ENCODE results near the gene PPIA.
A peak's percentile ranks its signal among the peaks of the same experiment; 100 is the strongest.

Gene PPIA

DNA sequence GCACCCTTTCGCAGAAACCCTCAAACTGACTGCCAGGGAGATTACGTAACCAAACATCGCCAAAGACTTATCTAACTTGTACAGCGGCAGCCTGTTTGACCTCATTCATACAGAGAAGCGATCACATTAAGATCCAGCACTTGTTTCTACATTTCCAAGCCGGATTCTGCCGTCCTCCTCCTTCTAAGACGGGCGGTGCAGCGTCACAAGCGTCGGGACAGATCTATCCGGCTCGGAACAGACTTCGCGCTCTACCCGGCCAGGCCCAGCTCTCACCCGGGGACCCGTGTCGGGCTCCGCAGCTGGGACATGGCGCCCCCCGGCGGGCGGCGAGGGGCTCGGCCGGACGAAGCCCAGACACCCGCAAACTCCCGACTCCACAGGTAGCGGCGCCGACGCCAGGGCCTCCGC lies 51.0 kb downstream of the PPIA start (continued):
- no peak for TF ChIP-seq ZFP30 (CRISPR knock-in tag; IDR thresholded peaks at IDR 0.05)
- no peak for TF ChIP-seq ZC3H10 (CRISPR knock-in tag; IDR thresholded peaks at IDR 0.05)
- TF ChIP-seq ZNF70 (CRISPR knock-in tag; IDR thresholded peaks at IDR 0.05), result no peak
- TF ChIP-seq ISL1 (CRISPR knock-in tag; IDR thresholded peaks at IDR 0.05), result no peak
- TF ChIP-seq TOX (CRISPR knock-in tag; IDR thresholded peaks at IDR 0.05; ENCODE audit: borderline replicate concordance), result no peak
- TF ChIP-seq, protein P1, sequence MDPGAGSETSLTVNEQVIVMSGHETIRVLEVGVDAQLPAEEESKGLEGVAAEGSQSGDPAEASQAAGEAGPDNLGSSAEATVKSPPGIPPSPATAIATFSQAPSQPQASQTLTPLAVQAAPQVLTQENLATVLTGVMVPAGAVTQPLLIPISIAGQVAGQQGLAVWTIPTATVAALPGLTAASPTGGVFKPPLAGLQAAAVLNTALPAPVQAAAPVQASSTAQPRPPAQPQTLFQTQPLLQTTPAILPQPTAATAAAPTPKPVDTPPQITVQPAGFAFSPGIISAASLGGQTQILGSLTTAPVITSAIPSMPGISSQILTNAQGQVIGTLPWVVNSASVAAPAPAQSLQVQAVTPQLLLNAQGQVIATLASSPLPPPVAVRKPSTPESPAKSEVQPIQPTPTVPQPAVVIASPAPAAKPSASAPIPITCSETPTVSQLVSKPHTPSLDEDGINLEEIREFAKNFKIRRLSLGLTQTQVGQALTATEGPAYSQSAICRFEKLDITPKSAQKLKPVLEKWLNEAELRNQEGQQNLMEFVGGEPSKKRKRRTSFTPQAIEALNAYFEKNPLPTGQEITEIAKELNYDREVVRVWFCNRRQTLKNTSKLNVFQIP (CRISPR knock-in tag; IDR thresholded peaks at IDR 0.05; ENCODE audit: borderline replicate concordance, low read depth), result no peak
- peak; percentile 45; the same call in 1 of the 2 replicates for TF ChIP-seq ZFP3 (CRISPR knock-in tag; IDR thresholded peaks at IDR 0.05)
- no peak for TF ChIP-seq GLIS3 (CRISPR knock-in tag; IDR thresholded peaks at IDR 0.05)

DNA sequence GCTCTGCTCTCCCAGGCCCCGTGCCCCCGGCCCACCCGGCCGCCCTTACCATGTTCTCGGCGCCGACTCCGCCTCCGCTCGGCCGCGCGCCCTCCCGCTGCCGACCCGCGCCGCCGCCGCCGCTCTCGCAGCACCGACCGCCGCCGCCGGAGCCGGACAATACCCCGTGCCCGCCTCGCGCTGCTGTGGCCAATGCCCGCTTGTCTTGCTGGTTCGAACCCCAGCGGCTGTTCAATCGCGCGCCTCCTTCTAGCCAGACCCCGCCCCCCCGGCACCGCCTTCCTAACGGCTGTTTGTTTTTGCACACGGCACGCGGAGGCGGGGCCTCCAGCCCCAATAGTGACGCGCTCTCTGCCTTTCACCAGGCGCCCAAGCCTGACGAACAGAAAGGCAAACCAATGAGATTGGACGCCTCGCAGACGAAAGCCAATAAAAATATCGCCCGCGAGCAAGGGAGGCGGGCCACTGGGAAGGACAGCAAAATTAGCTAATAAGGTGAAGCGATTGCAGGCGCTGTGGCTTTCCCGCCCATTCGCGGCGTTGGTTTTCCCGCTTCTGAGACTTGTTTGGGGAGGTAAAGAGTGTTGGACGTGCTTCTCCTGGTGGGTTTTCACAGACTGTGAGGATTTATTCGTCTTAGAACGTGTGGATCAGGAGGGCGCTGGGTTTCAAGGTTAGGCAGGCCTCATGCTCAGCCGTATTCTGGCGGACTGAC lies 51.6 kb downstream of the PPIA start, which contains the start of gene H2AZ2:
Gene H2AZ2, minus strand, starts transcription at position 168 of the 715 bp plus-strand sequence. Its CDS starts 116 bp downstream, at position 52.
- peak; percentile 93 for ATAC-seq
- TF ChIP-seq ZNF565 (CRISPR knock-in tag; conservative IDR thresholded peaks at IDR 0.05; ENCODE audit: low read depth), result no peak
- TF ChIP-seq ZFP3 (CRISPR knock-in tag; IDR thresholded peaks at IDR 0.05), result 0 out of 2 replicates have a peak, but pooled peaks have one; percentile 7

DNA sequence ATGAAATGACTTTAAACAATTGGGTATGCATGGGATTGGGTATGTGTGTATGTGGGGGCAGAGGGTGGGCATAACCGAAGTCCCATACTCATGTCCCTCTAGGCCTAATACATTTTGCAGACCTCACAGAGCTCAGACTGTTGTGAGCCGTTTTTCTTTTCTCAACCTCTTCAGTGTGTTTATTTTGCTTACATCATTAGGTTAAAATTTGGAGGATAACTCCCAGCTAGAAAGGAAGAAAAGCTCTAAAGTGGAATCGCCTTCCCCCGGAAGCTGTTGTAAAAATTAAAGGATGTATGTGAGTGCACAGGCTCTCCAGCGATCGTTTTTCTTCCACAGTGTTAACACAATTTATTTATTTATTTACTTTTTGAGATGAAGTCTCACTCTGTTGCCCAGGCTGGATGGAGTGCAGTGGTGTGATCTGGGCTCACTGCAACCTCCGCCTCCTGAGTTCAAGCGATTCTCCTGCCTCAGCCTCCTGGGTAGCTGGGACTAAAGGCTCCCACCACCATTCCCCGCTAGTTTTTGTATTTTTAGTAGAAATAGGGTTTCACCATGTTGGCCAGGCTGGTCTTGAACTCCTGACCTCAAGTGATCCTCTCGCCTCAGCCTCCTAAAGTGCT lies 52.9 kb downstream of the PPIA start:
- no peak for ATAC-seq
- TF ChIP-seq ZC3H10 (CRISPR knock-in tag; IDR thresholded peaks at IDR 0.05) (no peak), SNAI2 (CRISPR knock-in tag; IDR thresholded peaks at IDR 0.05) (no peak), CSDC2 (CRISPR knock-in tag; IDR thresholded peaks at IDR 0.05) (no peak), OSR1 (CRISPR knock-in tag; IDR thresholded peaks at IDR 0.05) (no peak), GLIS3 (CRISPR knock-in tag; IDR thresholded peaks at IDR 0.05) (no peak)
- TF ChIP-seq, protein P2, sequence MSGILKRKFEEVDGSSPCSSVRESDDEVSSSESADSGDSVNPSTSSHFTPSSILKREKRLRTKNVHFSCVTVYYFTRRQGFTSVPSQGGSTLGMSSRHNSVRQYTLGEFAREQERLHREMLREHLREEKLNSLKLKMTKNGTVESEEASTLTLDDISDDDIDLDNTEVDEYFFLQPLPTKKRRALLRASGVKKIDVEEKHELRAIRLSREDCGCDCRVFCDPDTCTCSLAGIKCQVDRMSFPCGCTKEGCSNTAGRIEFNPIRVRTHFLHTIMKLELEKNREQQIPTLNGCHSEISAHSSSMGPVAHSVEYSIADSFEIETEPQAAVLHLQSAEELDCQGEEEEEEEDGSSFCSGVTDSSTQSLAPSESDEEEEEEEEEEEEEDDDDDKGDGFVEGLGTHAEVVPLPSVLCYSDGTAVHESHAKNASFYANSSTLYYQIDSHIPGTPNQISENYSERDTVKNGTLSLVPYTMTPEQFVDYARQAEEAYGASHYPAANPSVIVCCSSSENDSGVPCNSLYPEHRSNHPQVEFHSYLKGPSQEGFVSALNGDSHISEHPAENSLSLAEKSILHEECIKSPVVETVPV (CRISPR knock-in tag; IDR thresholded peaks at IDR 0.05), result no peak

DNA sequence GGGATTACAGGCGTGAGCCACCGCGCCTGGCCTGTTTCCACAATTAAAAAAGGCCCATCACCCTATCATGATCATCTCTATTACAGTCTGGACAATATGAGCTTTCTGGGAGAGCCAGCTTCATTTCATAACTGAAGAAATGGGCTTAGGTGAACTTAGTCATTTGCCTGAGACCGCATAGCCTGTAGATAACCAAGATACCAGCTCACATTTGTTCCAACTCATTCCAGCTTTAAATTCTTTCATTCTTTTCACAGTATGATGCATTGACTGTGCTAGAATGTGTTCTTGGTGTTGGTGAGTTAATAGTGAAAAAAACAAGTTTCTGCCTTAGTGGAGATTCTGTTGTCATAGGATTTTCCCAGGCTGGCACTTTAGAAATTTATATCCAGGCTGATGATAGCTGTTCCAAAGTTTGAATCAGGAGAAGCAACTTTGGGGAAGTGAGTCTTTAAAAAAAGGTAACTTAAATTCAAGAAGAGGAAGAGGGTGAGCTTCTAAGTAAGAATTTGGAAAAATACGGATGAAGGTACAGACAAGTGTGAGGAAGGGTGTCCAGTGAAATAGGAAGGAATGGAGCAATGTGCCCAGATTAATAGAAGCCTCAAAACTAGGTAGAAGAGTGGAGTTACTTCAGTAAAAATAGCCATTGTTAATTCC lies 53.5 kb downstream of the PPIA start:
- no peak for TF ChIP-seq CSDC2 (CRISPR knock-in tag; IDR thresholded peaks at IDR 0.05)
- TF ChIP-seq SNAI2 (CRISPR knock-in tag; IDR thresholded peaks at IDR 0.05), result no peak
- no peak for TF ChIP-seq ARNTL (CRISPR knock-in tag; IDR thresholded peaks at IDR 0.05; ENCODE audit: borderline replicate concordance, low read depth)
- TF ChIP-seq, protein P2 (CRISPR knock-in tag; IDR thresholded peaks at IDR 0.05), result no peak

DNA sequence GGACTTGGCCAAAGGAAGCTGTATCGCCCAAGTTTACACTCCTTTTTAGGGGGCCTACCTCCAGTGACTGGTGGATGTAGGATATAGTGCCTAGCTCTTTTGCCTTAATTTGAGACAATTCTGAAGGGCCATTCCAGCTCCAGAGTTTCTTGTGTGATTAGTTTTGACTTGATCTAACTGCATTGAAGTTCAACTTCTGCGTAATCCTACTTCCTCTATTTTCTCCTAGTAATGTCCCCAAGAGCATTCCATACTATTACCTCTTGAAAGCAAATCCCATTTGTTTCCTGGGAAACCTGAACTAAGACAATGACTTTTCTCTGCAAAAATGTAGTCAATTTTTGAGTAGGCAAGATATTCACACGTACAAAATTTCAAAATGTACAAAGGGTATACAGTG lies 56.1 kb downstream of the PPIA start:
- no peak for ATAC-seq
- TF ChIP-seq RARB (CRISPR knock-in tag; IDR thresholded peaks at IDR 0.05), result no peak
- TF ChIP-seq, protein P1 (CRISPR knock-in tag; IDR thresholded peaks at IDR 0.05; ENCODE audit: borderline replicate concordance, low read depth), result no peak
- TF ChIP-seq SNAI2 (CRISPR knock-in tag; IDR thresholded peaks at IDR 0.05), result no peak
- no peak for TF ChIP-seq OSR1 (CRISPR knock-in tag; IDR thresholded peaks at IDR 0.05)
- no peak for TF ChIP-seq PPARA (CRISPR knock-in tag; IDR thresholded peaks at IDR 0.05; ENCODE audit: borderline replicate concordance)
- TF ChIP-seq ZFP3 (CRISPR knock-in tag; IDR thresholded peaks at IDR 0.05), result no peak
- no peak for TF ChIP-seq TCF4 (CRISPR knock-in tag; IDR thresholded peaks at IDR 0.05; ENCODE audit: borderline replicate concordance)
- TF ChIP-seq CSDC2 (CRISPR knock-in tag; IDR thresholded peaks at IDR 0.05), result no peak
- TF ChIP-seq TOX (CRISPR knock-in tag; IDR thresholded peaks at IDR 0.05; ENCODE audit: borderline replicate concordance), result no peak
- no peak for TF ChIP-seq BACH2 (CRISPR knock-in tag; IDR thresholded peaks at IDR 0.05; ENCODE audit: borderline replicate concordance)
- TF ChIP-seq, protein P3, sequence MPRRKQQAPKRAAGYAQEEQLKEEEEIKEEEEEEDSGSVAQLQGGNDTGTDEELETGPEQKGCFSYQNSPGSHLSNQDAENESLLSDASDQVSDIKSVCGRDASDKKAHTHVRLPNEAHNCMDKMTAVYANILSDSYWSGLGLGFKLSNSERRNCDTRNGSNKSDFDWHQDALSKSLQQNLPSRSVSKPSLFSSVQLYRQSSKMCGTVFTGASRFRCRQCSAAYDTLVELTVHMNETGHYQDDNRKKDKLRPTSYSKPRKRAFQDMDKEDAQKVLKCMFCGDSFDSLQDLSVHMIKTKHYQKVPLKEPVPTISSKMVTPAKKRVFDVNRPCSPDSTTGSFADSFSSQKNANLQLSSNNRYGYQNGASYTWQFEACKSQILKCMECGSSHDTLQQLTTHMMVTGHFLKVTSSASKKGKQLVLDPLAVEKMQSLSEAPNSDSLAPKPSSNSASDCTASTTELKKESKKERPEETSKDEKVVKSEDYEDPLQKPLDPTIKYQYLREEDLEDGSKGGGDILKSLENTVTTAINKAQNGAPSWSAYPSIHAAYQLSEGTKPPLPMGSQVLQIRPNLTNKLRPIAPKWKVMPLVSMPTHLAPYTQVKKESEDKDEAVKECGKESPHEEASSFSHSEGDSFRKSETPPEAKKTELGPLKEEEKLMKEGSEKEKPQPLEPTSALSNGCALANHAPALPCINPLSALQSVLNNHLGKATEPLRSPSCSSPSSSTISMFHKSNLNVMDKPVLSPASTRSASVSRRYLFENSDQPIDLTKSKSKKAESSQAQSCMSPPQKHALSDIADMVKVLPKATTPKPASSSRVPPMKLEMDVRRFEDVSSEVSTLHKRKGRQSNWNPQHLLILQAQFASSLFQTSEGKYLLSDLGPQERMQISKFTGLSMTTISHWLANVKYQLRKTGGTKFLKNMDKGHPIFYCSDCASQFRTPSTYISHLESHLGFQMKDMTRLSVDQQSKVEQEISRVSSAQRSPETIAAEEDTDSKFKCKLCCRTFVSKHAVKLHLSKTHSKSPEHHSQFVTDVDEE (CRISPR knock-in tag; IDR thresholded peaks at IDR 0.05), result no peak
- TF ChIP-seq, protein P2 (CRISPR knock-in tag; IDR thresholded peaks at IDR 0.05), result no peak
- no peak for TF ChIP-seq ESRRG (CRISPR knock-in tag; IDR thresholded peaks at IDR 0.05)
- TF ChIP-seq ZC3H10 (CRISPR knock-in tag; IDR thresholded peaks at IDR 0.05), result no peak

More for the DNA sequence above, 53.5 kb downstream of the PPIA start:
- no peak for ATAC-seq
